Epithelial cell of prostate (primary cell): ENCODE data around the gene H2BK1.

Experiments
- DNase-seq: peaks from one replicate; pipeline ENCODE4 v3.0.0-alpha.2; 2011; ENCODE audit warnings: low read depth, low spot score
- H3K27ac ChIP-seq: fragments of 450-650 bp; 2 replicates; pipeline ENCODE4 v1.5.1; 2017; ENCODE audit warnings: mild to moderate bottlenecking

Gene H2BK1

GRCh38 chr7:151167197-151167961 is 42.9 kb downstream of the H2BK1 start, which contains the start of gene GBX1:
GBX1 (minus strand) TSS chr7:151167694; CDS start chr7:151167548, 146 bp downstream.
- H3K27ac ChIP-seq, result no peak within 1 kb of the TSS
- DNase-seq, result no peak

GRCh38 chr7:151166629-151167196 is 43.6 kb downstream of the H2BK1 start:
- no peak for DNase-seq
- no peak overlapping the region for H3K27ac ChIP-seq

- no peak overlapping the region for H3K27ac ChIP-seq
- DNase-seq, result no peak
These were observed 48.5 kb downstream of the H2BK1 start for GRCh38 chr7:151161757-151162156.
